Stimulated activated CD8-positive, alpha-beta memory T cell treated with anti-CD3 and anti-CD28 coated beads, Interleukin-15, amount 100 ng/mL, for 1 hour (primary cell): ENCODE data around the gene ANKRD36C.
"Not testable (repeated sequence)": the region's sequence is repeated elsewhere in the genome, so short reads cannot be mapped to it uniquely, and the experiment has no call there.

Experiments used
- DNase-seq: peaks from one replicate; pipeline ENCODE4 v3.0.0-alpha.2; 2020; ENCODE audit warnings: low read depth

ANKRD36C gene

DNA sequence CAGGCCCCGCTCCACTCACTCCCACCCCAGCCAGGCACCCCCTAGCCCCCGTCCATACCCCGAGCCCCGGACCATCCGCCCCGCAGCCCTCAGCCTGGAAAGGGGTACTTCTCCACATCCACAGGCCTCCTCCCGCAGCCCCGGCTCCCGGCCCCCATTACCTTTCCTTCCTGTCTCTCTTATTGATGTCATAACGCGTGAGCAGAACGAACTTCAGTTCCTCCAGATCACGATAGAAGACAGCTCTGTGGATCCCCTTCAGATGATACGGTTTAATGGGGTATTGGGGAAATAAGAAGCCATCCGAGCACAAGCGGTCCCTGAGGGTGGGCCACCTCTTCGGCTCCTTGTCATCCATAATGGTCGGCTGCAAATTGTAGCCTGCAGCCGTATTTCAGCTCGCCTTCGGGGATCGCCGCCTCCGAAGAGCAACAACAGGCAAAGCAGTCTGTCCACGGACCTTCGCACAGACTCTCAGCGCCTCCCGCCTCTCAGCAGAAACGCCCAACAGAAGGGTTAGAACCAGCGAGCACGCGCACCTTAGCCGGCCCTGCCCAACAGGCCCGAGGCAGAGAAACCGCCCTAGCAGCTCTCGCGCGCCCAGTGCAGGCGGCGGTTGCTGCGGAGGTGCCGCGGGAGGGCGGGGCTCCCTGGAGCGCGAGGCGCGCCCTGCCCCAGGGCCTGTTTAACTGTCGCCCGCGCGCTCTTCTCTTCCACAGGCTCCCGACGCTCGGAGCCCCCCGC, at the start of gene ANKRD36C:
ANKRD36C (minus strand) TSS at position 474 of the 744 bp plus-strand sequence; CDS start at position 358, 116 bp downstream.
- not testable (repeated sequence) for DNase-seq

DNA sequence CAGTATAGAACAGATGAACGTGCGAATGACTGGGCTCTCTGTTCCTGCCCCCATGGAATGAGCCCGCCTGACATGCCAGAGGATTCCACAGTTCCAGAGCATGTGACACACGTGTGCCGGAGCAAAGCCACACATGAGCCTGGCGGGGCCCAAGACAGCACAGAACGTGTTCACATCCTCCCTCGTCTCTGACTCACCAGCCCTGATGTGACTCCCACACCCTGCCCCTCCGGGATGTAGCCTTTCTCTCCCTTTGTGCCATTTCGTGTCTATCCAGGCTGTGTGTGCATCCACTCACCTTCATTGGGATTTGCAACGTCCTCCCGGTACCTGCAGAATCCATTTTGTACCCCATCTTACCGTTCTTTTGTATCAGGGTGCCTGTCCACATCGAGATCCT, 43.9 kb upstream of the ANKRD36C start:
- DNase-seq: not testable (repeated sequence)

DNA sequence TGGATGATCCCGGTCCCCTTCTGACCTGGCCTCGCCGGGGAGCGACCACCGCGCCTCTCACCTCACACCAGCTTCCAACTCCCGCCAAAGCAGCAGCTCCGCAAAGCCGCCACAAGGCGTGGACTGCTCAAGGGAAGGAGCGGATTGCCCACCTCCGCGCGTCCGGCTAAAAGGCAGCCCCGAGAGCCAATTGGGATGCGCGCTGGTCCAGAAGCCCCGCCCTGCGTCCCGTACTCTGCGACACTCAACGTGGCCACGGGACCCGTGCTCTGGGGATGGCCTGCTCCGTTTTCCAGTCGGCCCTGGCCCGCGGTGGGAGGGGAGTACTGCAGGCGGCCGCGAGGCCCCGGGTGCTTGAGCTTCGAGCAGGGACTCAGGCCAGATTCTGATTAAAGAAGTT, 43.2 kb upstream of the ANKRD36C start, which contains the start of gene GPAT2:
GPAT2 (minus strand) TSS at position 125 of the 400 bp plus-strand sequence. CDS start 2,557 bp downstream, outside the sequence.
- DNase-seq: not testable (repeated sequence)

DNA sequence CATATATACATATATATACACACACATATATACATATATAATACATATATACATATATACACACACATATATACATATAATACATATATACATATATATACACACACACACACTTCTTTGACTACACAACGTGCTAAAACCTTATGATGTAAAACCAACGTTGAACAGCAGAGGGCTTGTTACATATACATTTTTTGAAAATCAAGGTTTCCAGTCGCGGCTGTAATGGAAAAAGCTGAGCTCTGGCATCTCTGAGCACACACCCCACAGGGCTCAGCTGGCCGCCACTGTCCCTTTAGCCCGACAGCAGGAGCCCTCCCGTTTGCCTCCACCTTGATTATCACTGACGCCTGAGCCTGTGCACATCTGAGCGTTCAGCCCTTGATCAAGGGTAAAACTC, 42.4 kb upstream of the ANKRD36C start:
- DNase-seq: not testable (repeated sequence)

GRCh38 chr2:96027725-96028325, 36.2 kb upstream of the ANKRD36C start:
- DNase-seq: not testable (repeated sequence)

DNA sequence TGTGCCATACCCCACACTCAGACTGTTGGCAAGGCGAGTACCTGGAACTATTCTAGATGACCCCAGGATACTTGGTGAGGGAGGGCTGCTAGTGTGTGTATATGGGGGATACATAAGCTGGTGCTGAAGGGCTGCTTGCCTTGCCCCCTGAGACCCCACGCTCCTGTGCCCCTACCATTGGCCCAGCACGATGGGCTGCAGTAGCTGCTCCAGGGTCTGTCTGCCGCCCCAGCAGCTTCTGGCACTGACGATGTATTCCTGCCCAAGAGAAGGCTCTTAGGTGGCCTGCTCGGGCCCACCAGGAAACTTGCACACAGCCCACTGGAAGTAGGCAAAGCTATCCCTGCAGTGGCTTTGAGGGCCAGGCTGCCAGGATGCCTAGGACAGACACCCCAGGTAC, 34.1 kb upstream of the ANKRD36C start:
- not testable (repeated sequence) for DNase-seq

DNA sequence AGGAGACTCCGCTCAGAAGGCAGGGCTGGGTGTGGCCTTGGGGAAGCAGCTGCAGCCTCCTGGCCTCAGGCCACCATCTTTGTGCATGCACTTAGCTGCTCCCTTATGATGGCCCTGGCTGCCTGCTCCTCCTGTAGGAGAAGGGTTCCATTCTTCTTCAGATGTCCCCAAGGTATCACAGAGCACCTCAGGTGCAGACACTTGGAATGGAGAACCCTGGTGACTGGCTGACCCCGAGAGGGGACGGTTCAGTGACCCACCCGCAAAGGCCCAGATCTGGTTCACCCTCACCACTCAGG, 33.5 kb upstream of the ANKRD36C start:
- DNase-seq: no peak

- DNase-seq: no peak
Observed at GRCh38 chr2:96024336-96025193, 32.9 kb upstream of the ANKRD36C start.

GRCh38 chr2:96023701-96024100, 32.1 kb upstream of the ANKRD36C start:
- not testable (repeated sequence) for DNase-seq

- peak; percentile 32 for DNase-seq
Observed at GRCh38 chr2:96022701-96023447, 31.2 kb upstream of the ANKRD36C start.

DNA sequence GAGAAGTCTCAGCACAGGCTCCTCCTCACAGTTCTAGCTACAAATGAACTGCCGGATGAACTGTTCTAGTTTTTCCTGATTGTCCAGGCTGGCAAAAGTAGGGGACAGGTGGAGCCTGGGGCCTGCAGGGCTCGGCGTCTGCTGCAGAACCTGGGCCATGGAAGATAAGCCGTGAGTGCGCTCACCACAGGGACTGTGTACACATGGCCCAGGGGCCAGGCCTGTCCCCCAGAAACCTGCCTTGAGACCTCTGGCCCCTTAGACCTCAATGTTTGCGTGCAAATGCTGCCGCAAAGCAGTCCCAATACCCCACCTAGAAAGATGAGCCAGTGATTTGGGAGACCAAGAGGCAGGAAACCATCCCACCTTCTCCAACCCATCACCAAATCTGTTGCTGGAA, 30.5 kb upstream of the ANKRD36C start:
- not testable (repeated sequence) for DNase-seq

DNA sequence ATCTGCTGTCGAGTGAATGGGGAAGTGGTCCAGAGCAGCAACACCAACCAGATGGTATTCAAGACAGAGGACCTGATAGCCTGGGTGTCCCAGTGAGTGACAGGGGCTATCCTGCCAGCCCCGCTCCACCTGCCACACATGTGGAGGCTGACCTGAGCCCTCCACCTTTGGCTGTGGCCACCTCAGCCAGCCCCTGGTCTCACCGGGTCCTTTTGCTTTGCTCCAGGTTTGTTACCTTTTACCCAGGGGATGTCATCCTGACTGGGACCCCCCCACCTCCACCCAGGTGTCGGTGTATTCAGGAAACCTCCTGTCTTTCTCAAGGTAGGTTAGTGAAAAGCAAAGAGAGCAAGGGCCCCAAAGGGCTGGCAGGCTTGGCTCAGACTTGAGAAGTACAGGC, 29.5 kb upstream of the ANKRD36C start:
- not testable (repeated sequence) for DNase-seq

DNA sequence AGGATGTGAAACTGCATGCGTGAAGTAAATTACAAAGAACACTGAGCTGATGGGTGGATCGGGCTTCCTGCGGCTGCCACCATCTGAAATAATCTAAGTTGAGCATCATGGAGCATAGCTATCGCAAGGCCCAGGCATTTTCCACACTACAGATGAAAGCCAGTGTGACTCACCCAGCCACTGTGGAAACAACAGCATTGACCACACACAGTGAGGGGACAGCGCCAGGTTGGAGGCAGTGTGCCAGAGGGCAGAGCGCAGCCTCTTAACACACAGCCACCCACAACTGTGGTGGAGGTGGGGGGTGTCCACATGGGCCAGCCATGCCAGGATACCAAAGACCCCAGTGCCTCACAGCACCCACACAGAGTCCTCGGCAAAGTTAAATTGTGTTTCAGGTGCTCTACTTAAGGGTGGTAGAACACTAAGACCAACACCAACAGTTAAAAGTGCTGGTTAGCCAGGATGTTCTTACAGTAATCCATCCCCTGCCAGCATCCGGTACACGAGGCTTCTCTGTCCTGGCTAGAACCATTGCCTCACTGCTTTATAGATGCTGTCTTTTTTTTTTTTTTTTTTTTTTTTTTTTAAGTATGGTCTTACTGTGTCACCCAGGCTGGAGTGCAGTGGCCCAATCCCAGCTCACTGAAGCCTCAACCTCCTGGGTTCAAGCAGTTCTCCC, 28.4 kb upstream of the ANKRD36C start:
- not testable (repeated sequence) for DNase-seq

- not testable (repeated sequence) for DNase-seq
Observed at GRCh38 chr2:96016321-96016720, 24.7 kb upstream of the ANKRD36C start.

DNA sequence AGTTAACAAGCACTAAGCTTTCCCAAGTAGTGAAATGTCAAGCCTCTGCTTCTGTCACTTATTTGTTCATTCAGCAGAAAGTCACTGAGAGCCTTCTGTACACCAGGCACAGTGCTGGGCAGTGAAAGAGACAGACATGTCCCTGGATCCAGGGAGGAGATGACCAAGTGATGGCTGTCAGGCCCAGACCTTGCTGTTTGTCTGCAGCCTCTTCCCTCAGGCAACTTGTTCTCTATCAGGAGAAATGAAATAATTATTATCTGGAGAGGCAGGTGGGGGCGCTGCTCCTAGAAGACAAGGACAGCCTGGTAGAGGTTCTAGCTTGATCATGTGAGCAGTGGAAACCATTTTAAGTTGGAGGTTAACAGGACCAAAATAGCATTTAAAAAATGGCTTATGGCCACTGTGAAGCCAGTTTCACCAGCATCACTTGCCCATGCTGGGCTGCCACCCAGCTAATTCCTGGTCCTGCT, 21.2 kb upstream of the ANKRD36C start:
- not testable (repeated sequence) for DNase-seq

GRCh38 chr2:96012086-96012791, 20.6 kb upstream of the ANKRD36C start:
- not testable (repeated sequence) for DNase-seq

DNA sequence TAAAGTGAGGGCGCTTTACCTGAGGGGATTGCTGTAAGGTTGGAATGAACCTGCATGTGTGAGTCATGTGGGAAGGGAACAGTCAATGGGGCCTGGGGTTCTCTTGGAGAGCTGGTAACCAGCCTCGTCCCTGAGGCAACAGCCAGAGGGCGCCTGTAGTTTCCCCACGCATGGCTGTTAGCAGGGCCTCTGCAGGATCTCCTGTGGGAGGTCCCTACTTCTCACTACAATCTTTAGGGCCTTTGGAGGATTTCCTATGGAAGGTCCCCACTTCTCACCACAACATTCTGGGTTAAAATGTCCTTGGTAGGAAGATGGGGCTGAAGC, 19.5 kb upstream of the ANKRD36C start:
- not testable (repeated sequence) for DNase-seq

DNA sequence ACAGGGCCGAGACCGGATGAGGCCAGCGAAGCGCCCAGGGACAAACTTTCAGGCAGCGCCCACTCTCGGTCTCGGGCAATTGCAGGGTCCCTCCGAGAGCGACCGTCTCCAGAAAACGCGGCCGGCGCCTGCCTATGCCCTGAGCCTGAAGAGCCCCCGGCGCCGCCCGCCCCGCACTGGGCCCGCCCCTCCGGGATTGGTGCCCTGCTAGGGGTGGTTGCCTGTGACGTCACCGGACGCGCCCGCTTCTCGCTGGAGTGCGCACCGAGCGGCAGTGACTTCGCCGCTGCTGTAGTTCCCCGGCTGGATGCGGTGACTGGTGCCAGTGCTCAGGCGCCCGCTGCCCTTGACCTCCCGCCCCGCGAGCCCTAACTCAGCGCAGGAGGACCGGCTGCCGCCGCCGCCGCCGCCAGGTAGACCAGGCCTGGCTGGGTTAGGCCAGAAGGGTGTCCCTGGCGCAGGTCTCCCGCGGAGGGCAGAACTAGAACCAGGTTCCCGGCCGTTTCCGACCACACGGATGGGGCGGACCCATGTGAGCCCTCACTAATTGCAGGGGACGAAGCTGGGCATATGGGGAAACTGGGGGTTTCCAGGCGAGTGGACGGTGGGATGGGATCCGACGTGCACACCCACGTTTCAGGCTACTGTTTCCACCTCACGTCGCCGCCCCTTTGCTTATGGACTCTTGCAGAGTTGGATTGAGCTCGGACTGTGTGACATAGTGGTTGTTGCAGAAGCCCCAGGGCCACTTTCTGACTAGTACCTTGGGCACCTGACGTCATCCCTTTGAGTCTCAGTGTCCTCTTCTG, 18.9 kb upstream of the ANKRD36C start:
- DNase-seq: peak; percentile 95

- DNase-seq: not testable (repeated sequence)
Observed at GRCh38 chr2:96009833-96010232, 18.2 kb upstream of the ANKRD36C start.

DNA sequence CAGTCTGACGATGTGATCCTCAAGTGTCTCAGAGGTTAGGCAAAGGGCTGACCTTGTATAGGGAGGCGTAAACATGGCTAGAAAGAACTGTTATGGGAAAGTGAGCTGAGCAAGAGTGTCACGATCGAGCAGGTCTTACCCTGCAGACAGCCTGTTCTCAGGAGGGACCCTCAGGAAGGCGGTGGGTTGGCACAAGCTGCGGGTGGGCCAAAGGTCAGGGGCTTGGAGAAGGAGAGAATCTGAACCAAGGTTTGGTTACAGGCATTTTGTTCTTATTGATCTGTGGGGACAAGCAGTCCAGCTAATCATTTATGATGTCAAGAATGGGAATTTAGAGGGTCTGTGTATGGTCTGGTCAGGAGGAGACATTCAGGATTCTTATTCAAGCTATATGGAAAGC, 16.4 kb upstream of the ANKRD36C start:
- not testable (repeated sequence) for DNase-seq
